Esophagus squamous epithelium (tissue), 4 donors: ENCODE data around the gene INAFM1.

Experiments
- CTCF ChIP-seq, 6 experiments: fragments of 450-650 bp in 4 of 6; fragments of 200-600 bp in 2 of 6; sonication (generic) in 2 of 6; IDR thresholded peaks; one replicate each; pipeline ENCODE4 v1.5.1; 2016 to 2019; ENCODE audit warnings: antibody characterized with exemption in 6 of 6, mild to moderate bottlenecking in 4 of 6, moderate library complexity in 4 of 6
- POLR2A ChIP-seq, 4 donors: fragments of 450-650 bp; IDR thresholded peaks; one replicate each; pipeline ENCODE4 v1.6.1; 2017; ENCODE audit warnings: antibody characterized with exemption in 4 of 4, mild to moderate bottlenecking in 4 of 4, moderate library complexity in 3 of 4

GRCh38 chr19:47239610-47240296 lies 34.9 kb upstream of the INAFM1 start:
- TF ChIP-seq CTCF (IDR thresholded peaks at IDR 0.05): no peak
- no peak for TF ChIP-seq POLR2A (IDR thresholded peaks at IDR 0.05)
